Neural cell (in vitro differentiated cells): Measurements from ENCODE around the gene LHPP. TPM values are rescaled to one million over a fixed set of nuclear protein-coding genes. Genes with fewer than 3 reads are reported as not detected.

Experiments used
- H2AFZ ChIP-seq: fragments of 200-600, 300-800 bp; sonication (generic), shearing (Covaris generic); 2 replicates; pipeline ENCODE4 v1.6.0; 2014; ENCODE audit warnings: low read depth, mild to moderate bottlenecking, antibody characterized with exemption, low read length, moderate library complexity
- H3F3A ChIP-seq: fragments of 200-600 bp; shearing (Covaris generic); 2 replicates; pipeline ENCODE4 v1.6.1; 2016; ENCODE audit warnings: mild to moderate bottlenecking, moderate library complexity, mixed read lengths, antibody characterized with exemption, low read length; ENCODE audit not compliant: insufficient read depth, poor library complexity, severe bottlenecking
- H3K27ac ChIP-seq: fragments of 200-600, 300-800 bp; sonication (generic), shearing (Covaris generic); 2 replicates; pipeline ENCODE4 v1.5.1; 2014; ENCODE audit warnings: mild to moderate bottlenecking, low read length, moderate library complexity
- H3K27me3 ChIP-seq: fragments of 300-800, 200-600 bp; sonication (generic), shearing (Covaris generic); 2 replicates; pipeline ENCODE4 v1.6.0; 2014; ENCODE audit warnings: mild to moderate bottlenecking, low read depth, low read length, moderate library complexity; ENCODE audit not compliant: insufficient read depth
- H3K36me3 ChIP-seq: fragments of 300-800, 200-600 bp; sonication (generic), shearing (Covaris generic); 2 replicates; pipeline ENCODE4 v1.5.1; 2014; ENCODE audit warnings: mild to moderate bottlenecking, antibody characterized with exemption, low read length, moderate library complexity; ENCODE audit not compliant: insufficient read depth
- H3K4me2 ChIP-seq: fragments of 300-800, 200-600 bp; sonication (generic), shearing (Covaris generic); 2 replicates; pipeline ENCODE4 v1.6.0; 2014; ENCODE audit warnings: mild to moderate bottlenecking, low read length
- H3K4me3 ChIP-seq: fragments of 300-800, 200-600 bp; sonication (generic), shearing (Covaris generic); 2 replicates; pipeline ENCODE4 v1.5.1; 2014; ENCODE audit warnings: mild to moderate bottlenecking, low read length, moderate library complexity
- H3K79me2 ChIP-seq: fragments of 200-600 bp; shearing (Covaris generic); replicated peaks from 2 replicates; pipeline ENCODE4 v1.6.0; 2014; ENCODE audit warnings: mild to moderate bottlenecking, low read length, moderate library complexity; ENCODE audit not compliant: insufficient read depth
- H3K9ac ChIP-seq: fragments of 300-800, 200-600 bp; sonication (generic), shearing (Covaris generic); 2 replicates; pipeline ENCODE4 v1.6.1; 2016; ENCODE audit warnings: mild to moderate bottlenecking, low read length, mixed read lengths
- H3K9me2 ChIP-seq: fragments of 200-600 bp; shearing (Covaris generic); 2 replicates; pipeline ENCODE4 v1.6.1; 2016; ENCODE audit warnings: mild to moderate bottlenecking, low read length, mixed read lengths; ENCODE audit not compliant: insufficient read depth
- H3K9me3 ChIP-seq: fragments of 200-600, 300-800 bp; sonication (generic), shearing (Covaris generic); 2 replicates; pipeline ENCODE4 v1.6.1; 2016; ENCODE audit warnings: mild to moderate bottlenecking, mixed run types, low read length, moderate library complexity, mixed read lengths
- H4K20me1 ChIP-seq: fragments of 200-600 bp; shearing (Covaris generic); 2 replicates; pipeline ENCODE4 v1.6.1; 2016; ENCODE audit warnings: mild to moderate bottlenecking, mixed run types; ENCODE audit not compliant: insufficient read depth
- EP300 ChIP-seq: fragments of 450-650 bp; conservative IDR thresholded peaks from 2 replicates; pipeline ENCODE4 v1.6.1; 2014; ENCODE audit warnings: antibody characterized with exemption, mild to moderate bottlenecking, moderate library complexity; ENCODE audit not compliant: poor library complexity, severe bottlenecking
- EZH2 ChIP-seq: fragments of 200-600, 300-800 bp; shearing (Covaris generic), sonication (generic); IDR thresholded peaks from 2 replicates; pipeline ENCODE4 v1.6.1; 2014; ENCODE audit warnings: antibody characterized with exemption, low read length, borderline replicate concordance, mild to moderate bottlenecking; ENCODE audit not compliant: insufficient read depth, poor library complexity, severe bottlenecking
- MXI1 ChIP-seq: fragments of 450-650 bp; conservative IDR thresholded peaks from 2 replicates; pipeline ENCODE4 v1.6.1; 2014; ENCODE audit warnings: antibody characterized with exemption, mild to moderate bottlenecking; ENCODE audit not compliant: poor library complexity, severe bottlenecking
- POLR2AphosphoS5 ChIP-seq: IDR thresholded peaks from 2 replicates; pipeline ENCODE4 v1.6.1; 2012
- RAD21 ChIP-seq: fragments of 450-650 bp; conservative IDR thresholded peaks from 2 replicates; pipeline ENCODE4 v1.6.1; 2014; ENCODE audit warnings: antibody characterized with exemption, mild to moderate bottlenecking, moderate library complexity
- SMC3 ChIP-seq: fragments of 450-650 bp; conservative IDR thresholded peaks from 2 replicates; pipeline ENCODE4 v1.6.1; 2014; ENCODE audit warnings: antibody characterized with exemption, mild to moderate bottlenecking, moderate library complexity; ENCODE audit not compliant: poor library complexity
- TAF1 ChIP-seq: IDR thresholded peaks from 2 replicates; pipeline ENCODE4 v1.6.1; 2012; ENCODE audit warnings: low read depth
- polyA plus RNA-seq: library from polyadenylated mRNA; depleted of rRNA; stranded (reverse); fragments of >200 nt; gene quantifications from 2 replicates; pipeline ENCODE4 v1.2.3, GENCODE V29; 2014
- TF ChIP-seq, protein P1 (sequence below): fragments of 450-650 bp; IDR thresholded peaks from 2 replicates; pipeline ENCODE4 v1.5.1; 2014; ENCODE audit warnings: antibody characterized with exemption, mild to moderate bottlenecking, moderate library complexity; ENCODE audit not compliant: poor library complexity, severe bottlenecking
- TF ChIP-seq, protein P2 (sequence below): IDR thresholded peaks from 2 replicates; pipeline ENCODE4 v1.6.1; 2012; ENCODE audit warnings: borderline replicate concordance

Gene LHPP
- polyA plus RNA-seq, 1 donor from 2014 or later = 16.0 TPM

DNA sequence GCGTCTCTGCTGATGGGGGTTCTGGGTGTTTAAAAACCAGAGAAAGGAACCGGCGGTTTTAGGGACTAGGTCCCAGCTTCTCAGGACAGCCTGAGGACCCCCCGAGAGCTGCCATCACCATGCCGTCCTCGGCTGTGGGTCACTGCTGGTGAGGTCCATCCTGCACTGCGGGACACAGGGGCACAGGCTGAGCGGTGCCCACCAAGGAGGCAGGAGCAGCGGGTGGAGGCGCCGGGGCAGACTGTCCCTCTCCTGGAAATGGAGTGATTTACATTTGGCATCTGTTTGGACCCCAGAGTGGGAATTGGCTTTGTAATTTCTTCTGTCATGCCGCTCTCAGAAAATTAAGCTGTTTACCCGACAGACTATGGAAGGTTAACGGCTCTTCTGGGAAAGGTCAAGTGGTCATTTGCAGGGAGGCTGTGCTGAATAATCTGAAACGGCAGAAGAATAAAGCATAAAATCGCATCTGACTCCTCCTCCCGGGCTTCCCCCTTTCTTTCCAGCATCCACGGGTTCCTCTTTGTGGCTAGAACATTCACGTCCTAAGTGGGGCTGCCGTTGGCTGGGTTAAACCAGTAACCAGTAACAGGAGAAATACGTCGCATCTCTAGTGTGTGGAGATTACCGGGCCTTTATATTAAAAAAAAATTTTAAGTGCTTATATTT lies 31.7 kb downstream of the LHPP start:
- no peak overlapping the region for H3K4me2 ChIP-seq
- H3K9me2 ChIP-seq = no peaks in the 10 kb centered on the region
- H2AFZ ChIP-seq = no peak overlapping the region

DNA sequence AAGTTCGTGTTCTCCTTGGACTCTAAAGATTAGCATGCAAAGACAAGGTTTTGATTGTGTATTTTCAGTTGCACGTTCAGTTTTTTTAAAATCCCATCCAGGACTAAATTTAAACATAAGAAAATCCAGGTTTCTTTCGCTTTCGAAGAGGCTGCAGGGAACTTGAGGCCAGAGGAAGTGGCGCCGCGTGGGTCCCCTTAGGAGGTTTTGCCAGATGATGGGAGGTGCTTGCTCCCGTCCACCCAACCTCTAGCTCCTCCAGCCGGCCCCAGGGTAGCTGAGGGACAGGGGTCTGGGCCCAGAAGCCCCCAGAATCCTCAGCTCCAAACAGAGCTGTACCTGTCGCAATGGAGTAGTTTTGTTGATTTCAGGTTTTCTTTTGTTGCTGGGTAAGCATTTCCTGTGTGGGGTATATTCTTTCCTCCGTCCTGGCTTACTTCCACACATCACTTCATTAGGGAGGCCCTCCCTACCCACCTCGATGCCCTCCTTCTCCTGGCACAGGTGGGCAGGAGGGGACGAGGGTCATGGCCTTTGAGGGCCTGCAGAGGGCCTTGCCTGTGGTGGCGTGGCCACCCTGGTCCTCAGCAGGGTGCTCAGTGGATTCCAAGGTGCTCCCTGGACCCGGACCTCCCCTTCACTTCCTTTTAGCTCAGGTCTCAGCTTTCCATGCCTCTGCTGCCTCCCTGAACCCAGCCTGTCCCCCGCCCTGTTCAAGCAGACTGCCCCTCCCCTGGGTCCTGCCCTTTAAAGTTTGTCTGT lies 32.6 kb downstream of the LHPP start:
- H4K20me1 ChIP-seq = no peaks in the 10 kb centered on the region
- no peak overlapping the region for H3K4me3 ChIP-seq
- no peaks in the 10 kb centered on the region for H3K9me3 ChIP-seq
- no peak overlapping the region for H3K27ac ChIP-seq
- no peaks in the 10 kb centered on the region for H3F3A ChIP-seq
- no peaks in the 10 kb centered on the region for H3K79me2 ChIP-seq
- H2AFZ ChIP-seq = no peak overlapping the region
- H3K36me3 ChIP-seq = no peaks in the 10 kb centered on the region
- no peak for TF ChIP-seq EZH2
- no peak overlapping the region for H3K9ac ChIP-seq
- H3K4me2 ChIP-seq = no peak overlapping the region
- no peaks in the 10 kb centered on the region for H3K9me2 ChIP-seq
- no peaks in the 10 kb centered on the region for H3K27me3 ChIP-seq

More for the DNA sequence above, 31.7 kb downstream of the LHPP start:
- no peaks in the 10 kb centered on the region for H3K79me2 ChIP-seq
- H3F3A ChIP-seq = no peaks in the 10 kb centered on the region
- no peaks in the 10 kb centered on the region for H4K20me1 ChIP-seq
- H3K27me3 ChIP-seq = no peaks in the 10 kb centered on the region
- no peak overlapping the region for H3K27ac ChIP-seq
- no peaks in the 10 kb centered on the region for H3K36me3 ChIP-seq
- TF ChIP-seq, protein P1, sequence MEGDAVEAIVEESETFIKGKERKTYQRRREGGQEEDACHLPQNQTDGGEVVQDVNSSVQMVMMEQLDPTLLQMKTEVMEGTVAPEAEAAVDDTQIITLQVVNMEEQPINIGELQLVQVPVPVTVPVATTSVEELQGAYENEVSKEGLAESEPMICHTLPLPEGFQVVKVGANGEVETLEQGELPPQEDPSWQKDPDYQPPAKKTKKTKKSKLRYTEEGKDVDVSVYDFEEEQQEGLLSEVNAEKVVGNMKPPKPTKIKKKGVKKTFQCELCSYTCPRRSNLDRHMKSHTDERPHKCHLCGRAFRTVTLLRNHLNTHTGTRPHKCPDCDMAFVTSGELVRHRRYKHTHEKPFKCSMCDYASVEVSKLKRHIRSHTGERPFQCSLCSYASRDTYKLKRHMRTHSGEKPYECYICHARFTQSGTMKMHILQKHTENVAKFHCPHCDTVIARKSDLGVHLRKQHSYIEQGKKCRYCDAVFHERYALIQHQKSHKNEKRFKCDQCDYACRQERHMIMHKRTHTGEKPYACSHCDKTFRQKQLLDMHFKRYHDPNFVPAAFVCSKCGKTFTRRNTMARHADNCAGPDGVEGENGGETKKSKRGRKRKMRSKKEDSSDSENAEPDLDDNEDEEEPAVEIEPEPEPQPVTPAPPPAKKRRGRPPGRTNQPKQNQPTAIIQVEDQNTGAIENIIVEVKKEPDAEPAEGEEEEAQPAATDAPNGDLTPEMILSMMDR = no peak
- TF ChIP-seq EP300 = no peak
- TF ChIP-seq MXI1 = no peak
- no peak for TF ChIP-seq TAF1
- TF ChIP-seq EZH2 = no peak
- TF ChIP-seq SMC3 = no peak
- H3K9me3 ChIP-seq = no peaks in the 10 kb centered on the region
- no peak overlapping the region for H3K9ac ChIP-seq
- H3K4me3 ChIP-seq = no peak overlapping the region

- H3K27ac ChIP-seq = no peak overlapping the region
- H3K36me3 ChIP-seq = no peaks in the 10 kb centered on the region
- TF ChIP-seq POLR2AphosphoS5 = no peak
- no peak for TF ChIP-seq EZH2
- no peak for TF ChIP-seq EP300
- TF ChIP-seq RAD21 = no peak
- TF ChIP-seq, protein P2, sequence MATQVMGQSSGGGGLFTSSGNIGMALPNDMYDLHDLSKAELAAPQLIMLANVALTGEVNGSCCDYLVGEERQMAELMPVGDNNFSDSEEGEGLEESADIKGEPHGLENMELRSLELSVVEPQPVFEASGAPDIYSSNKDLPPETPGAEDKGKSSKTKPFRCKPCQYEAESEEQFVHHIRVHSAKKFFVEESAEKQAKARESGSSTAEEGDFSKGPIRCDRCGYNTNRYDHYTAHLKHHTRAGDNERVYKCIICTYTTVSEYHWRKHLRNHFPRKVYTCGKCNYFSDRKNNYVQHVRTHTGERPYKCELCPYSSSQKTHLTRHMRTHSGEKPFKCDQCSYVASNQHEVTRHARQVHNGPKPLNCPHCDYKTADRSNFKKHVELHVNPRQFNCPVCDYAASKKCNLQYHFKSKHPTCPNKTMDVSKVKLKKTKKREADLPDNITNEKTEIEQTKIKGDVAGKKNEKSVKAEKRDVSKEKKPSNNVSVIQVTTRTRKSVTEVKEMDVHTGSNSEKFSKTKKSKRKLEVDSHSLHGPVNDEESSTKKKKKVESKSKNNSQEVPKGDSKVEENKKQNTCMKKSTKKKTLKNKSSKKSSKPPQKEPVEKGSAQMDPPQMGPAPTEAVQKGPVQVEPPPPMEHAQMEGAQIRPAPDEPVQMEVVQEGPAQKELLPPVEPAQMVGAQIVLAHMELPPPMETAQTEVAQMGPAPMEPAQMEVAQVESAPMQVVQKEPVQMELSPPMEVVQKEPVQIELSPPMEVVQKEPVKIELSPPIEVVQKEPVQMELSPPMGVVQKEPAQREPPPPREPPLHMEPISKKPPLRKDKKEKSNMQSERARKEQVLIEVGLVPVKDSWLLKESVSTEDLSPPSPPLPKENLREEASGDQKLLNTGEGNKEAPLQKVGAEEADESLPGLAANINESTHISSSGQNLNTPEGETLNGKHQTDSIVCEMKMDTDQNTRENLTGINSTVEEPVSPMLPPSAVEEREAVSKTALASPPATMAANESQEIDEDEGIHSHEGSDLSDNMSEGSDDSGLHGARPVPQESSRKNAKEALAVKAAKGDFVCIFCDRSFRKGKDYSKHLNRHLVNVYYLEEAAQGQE = no peak
- no peak for TF ChIP-seq SMC3
- TF ChIP-seq MXI1 = no peak
- no peak for TF ChIP-seq TAF1
- TF ChIP-seq, protein P1 = no peak
- no peaks in the 10 kb centered on the region for H3F3A ChIP-seq
- H3K4me2 ChIP-seq = no peak overlapping the region
- no peaks in the 10 kb centered on the region for H3K79me2 ChIP-seq
- H4K20me1 ChIP-seq = no peaks in the 10 kb centered on the region
- H3K9me3 ChIP-seq = no peaks in the 10 kb centered on the region
- H3K9ac ChIP-seq = no peak overlapping the region
- H3K9me2 ChIP-seq = no peaks in the 10 kb centered on the region
- no peak overlapping the region for H3K4me3 ChIP-seq
- no peaks in the 10 kb centered on the region for H3K27me3 ChIP-seq
- H2AFZ ChIP-seq = no peak overlapping the region
Observed at GRCh38 chr10:124495162-124495561, 33.5 kb downstream of the LHPP start.
